Keratinocyte (primary cell): Measurements from ENCODE around the gene GRK3. TPM values are rescaled to one million over a fixed set of nuclear protein-coding genes. Genes with fewer than 3 reads are reported as not detected.

Experiments used
- DNase-seq: peaks from one replicate; pipeline ENCODE4 v3.0.0-alpha.2; 2011; ENCODE audit warnings: low read depth, missing footprints, low spot score
- FAIRE-seq: peaks from 2 replicates; lab custom pipeline; 2011; peaks lifted over from hg19 to GRCh38; lab: Jason Lieb, UNC
- H2AFZ ChIP-seq: 2 replicates; pipeline ENCODE4 v1.6.0; 2012; ENCODE audit warnings: low read length, control low read depth, inconsistent platforms; ENCODE audit not compliant: control insufficient read depth
- H3K27ac ChIP-seq: 2 replicates; pipeline ENCODE4 v1.5.1; 2011; ENCODE audit warnings: low read length; ENCODE audit not compliant: control insufficient read depth, insufficient read depth
- H3K27me3 ChIP-seq: 3 replicates; pipeline ENCODE4 v1.6.0; 2011; ENCODE audit warnings: low read length; ENCODE audit not compliant: control insufficient read depth, insufficient read depth; ENCODE audit errors: extremely low read depth
- H3K36me3 ChIP-seq, 2 experiments: 2 replicates in 1 of 2; 3 replicates in 1 of 2; pipeline ENCODE4 v1.5.1; 2011; ENCODE audit warnings: low read length in 2 of 2, mild to moderate bottlenecking in 1 of 2; ENCODE audit not compliant: control insufficient read depth in 2 of 2, insufficient read depth in 2 of 2; ENCODE audit errors: extremely low read depth in 1 of 2
- H3K4me1 ChIP-seq: 3 replicates; pipeline ENCODE4 v1.5.1; 2011; ENCODE audit warnings: low read length; ENCODE audit not compliant: control insufficient read depth, insufficient read depth; ENCODE audit errors: extremely low read depth
- H3K4me2 ChIP-seq: 3 replicates; pipeline ENCODE4 v1.6.0; 2011; ENCODE audit warnings: low read depth, low read length; ENCODE audit not compliant: control insufficient read depth, insufficient read depth; ENCODE audit errors: extremely low read depth
- H3K4me3 ChIP-seq, 3 experiments: fragments of 200-600 bp in 1 of 3; sonication (generic) in 1 of 3; 2 replicates in 2 of 3; 3 replicates in 1 of 3; pipeline ENCODE4 v1.5.1; 2011 to 2016; ENCODE audit warnings: low read length in 3 of 3, mild to moderate bottlenecking in 3 of 3, control low read depth in 2 of 3, inconsistent platforms in 1 of 3, low read depth in 1 of 3, mixed read lengths in 1 of 3, mixed run types in 1 of 3, moderate library complexity in 1 of 3; ENCODE audit not compliant: control insufficient read depth in 2 of 3, insufficient read depth in 2 of 3; ENCODE audit errors: extremely low read depth in 1 of 3
- H3K79me2 ChIP-seq: 2 replicates; pipeline ENCODE4 v1.6.0; 2012; ENCODE audit warnings: low read length; ENCODE audit not compliant: control insufficient read depth, insufficient read depth
- H3K9ac ChIP-seq: 3 replicates; pipeline ENCODE4 v1.6.0; 2011; ENCODE audit warnings: low read length; ENCODE audit not compliant: control insufficient read depth, insufficient read depth; ENCODE audit errors: extremely low read depth
- H3K9me1 ChIP-seq: 3 replicates; pipeline ENCODE4 v1.6.0; 2011; ENCODE audit warnings: low read length; ENCODE audit not compliant: control insufficient read depth, insufficient read depth; ENCODE audit errors: extremely low read depth
- H3K9me3 ChIP-seq: 2 replicates; pipeline ENCODE4 v1.5.1; 2012; ENCODE audit warnings: low read depth, low read length; ENCODE audit not compliant: control insufficient read depth
- H4K20me1 ChIP-seq: 3 replicates; pipeline ENCODE4 v1.6.0; 2011; ENCODE audit warnings: low read length; ENCODE audit not compliant: control insufficient read depth, insufficient read depth; ENCODE audit errors: extremely low read depth
- EZH2 ChIP-seq: IDR thresholded peaks from one replicate; pipeline ENCODE4 v1.6.1; 2012; ENCODE audit warnings: inconsistent platforms, mild to moderate bottlenecking, low read length, moderate library complexity
- dilution Hi-C: fragments of 300-500 bp; cut with MboI; formaldehyde crosslinking; loops from one replicate; pipeline ENCODE4 v1.7.0; 2020; ENCODE audit warnings: low sequenced_read_pairs; ENCODE audit not compliant: extremely low pct_ligation_motif_present
- polyA plus RNA-seq, 5 experiments: library from polyadenylated mRNA; depleted of rRNA in 3 of 5; stranded (reverse) in 3 of 5; stranded (forward) in 1 of 5; unstranded in 1 of 5; fragments of >200 nt; gene quantifications; 1 replicate in 1 of 5; 2 replicates in 3 of 5; 3 replicates in 1 of 5; pipeline versions ENCODE4 v1.2.1 to v1.2.3, GENCODE V29; 2011 to 2012; ENCODE audit warnings: missing spikeins in 2 of 5, low read depth in 1 of 5, low replicate concordance in 1 of 5
- TF ChIP-seq, protein P1 (sequence below), 3 experiments: IDR thresholded peaks in 1 of 3; conservative IDR thresholded peaks in 1 of 3; optimal IDR thresholded peaks in 1 of 3; 2 replicates in 2 of 3; 3 replicates in 1 of 3; pipeline versions ENCODE3 to v1.5.1; 2011; ENCODE audit warnings: low read length in 3 of 3, mild to moderate bottlenecking in 3 of 3, moderate library complexity in 2 of 3, control low read depth in 1 of 3, inconsistent platforms in 1 of 3; ENCODE audit not compliant: insufficient read depth in 2 of 3; ENCODE audit errors: extremely low read depth in 1 of 3

GRK3 gene
- polyA plus RNA-seq, 1 donor (not counting 4 experiments of a cell fraction or from before 2014, with no cell fraction given), result 8.1 TPM

DNA sequence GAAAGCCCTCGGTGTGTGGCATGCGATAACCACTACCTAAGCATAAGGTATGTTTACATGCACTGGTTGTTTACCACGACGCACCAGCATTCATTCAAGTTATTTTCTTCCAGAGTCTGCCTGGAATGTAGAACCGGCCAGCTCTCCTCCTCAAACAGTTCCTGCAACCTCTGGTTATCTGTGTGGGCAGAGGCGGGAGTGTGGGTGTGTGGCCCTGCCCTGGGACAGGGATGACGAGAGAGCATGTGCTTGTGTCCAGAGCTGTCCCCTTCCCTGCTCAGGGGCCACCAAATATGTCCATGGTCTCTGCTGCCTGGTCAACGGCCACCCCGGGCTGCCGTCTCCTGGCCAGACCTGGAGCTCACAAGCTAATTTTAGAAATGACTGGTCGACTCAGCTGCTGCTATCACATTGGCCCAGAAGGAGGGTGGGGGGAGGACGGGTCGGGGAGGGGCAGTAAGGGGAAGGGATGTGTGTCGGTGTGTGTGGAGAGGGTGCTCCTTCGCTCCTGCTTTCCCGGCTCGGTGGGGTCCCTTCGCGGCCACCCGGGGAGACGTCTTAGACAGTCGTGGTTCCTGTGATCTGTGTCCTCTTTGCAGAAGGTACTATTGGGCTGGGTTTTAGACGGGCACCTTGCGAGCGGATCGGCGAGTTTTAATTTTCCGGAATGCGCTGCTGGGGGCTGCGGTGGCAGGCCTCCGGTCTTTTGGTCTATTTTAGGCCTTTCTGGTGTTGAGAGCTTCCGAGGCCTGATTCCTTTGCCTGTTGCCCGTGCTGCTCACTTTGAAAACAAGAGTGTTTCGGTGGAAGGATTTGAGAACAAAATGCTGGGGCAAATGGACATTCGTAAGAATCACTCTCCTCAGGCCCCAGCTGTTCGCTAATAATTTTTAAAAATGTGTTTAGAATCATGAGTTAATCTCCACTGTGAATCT lies 177.5 kb downstream of the GRK3 start, which contains the start of gene MYO18B:
MYO18B (plus strand) TSS at position 497 of the 935 bp plus-strand sequence. CDS start 18,905 bp downstream, outside the sequence.
- no peak within 1 kb of the TSS for H3K4me2 ChIP-seq
- H3K9me3 ChIP-seq, result no peaks in the 10 kb centered on the region
- FAIRE-seq, result peak; percentile 29
- H4K20me1 ChIP-seq, result no peaks in the 10 kb centered on the region
- TF ChIP-seq, protein P1, sequence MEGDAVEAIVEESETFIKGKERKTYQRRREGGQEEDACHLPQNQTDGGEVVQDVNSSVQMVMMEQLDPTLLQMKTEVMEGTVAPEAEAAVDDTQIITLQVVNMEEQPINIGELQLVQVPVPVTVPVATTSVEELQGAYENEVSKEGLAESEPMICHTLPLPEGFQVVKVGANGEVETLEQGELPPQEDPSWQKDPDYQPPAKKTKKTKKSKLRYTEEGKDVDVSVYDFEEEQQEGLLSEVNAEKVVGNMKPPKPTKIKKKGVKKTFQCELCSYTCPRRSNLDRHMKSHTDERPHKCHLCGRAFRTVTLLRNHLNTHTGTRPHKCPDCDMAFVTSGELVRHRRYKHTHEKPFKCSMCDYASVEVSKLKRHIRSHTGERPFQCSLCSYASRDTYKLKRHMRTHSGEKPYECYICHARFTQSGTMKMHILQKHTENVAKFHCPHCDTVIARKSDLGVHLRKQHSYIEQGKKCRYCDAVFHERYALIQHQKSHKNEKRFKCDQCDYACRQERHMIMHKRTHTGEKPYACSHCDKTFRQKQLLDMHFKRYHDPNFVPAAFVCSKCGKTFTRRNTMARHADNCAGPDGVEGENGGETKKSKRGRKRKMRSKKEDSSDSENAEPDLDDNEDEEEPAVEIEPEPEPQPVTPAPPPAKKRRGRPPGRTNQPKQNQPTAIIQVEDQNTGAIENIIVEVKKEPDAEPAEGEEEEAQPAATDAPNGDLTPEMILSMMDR (optimal IDR thresholded peaks at IDR 0.05 in 1 of 3, IDR thresholded peaks at IDR 0.05 in 1 of 3, conservative IDR thresholded peaks at IDR 0.05 in 1 of 3; ENCODE audit: extremely low read depth in 1 of 3, insufficient read depth in 2 of 3, low read length in 3 of 3), result no peak
- no peak for TF ChIP-seq EZH2
- H2AFZ ChIP-seq, result no peak within 1 kb of the TSS
- no peaks in the 10 kb centered on the region for H3K27me3 ChIP-seq
- no peak within 1 kb of the TSS for H3K4me3 ChIP-seq
- H3K27ac ChIP-seq, result no peak within 1 kb of the TSS
- no peaks in the 10 kb centered on the region for H3K36me3 ChIP-seq
- H3K9me1 ChIP-seq, result no peaks in the 10 kb centered on the region
- no peak within 1 kb of the TSS for H3K9ac ChIP-seq
- no peaks in the 10 kb centered on the region for H3K4me1 ChIP-seq
- no peak for DNase-seq
- dilution Hi-C loops, result no loop called here
- no peaks in the 10 kb centered on the region for H3K79me2 ChIP-seq

DNA sequence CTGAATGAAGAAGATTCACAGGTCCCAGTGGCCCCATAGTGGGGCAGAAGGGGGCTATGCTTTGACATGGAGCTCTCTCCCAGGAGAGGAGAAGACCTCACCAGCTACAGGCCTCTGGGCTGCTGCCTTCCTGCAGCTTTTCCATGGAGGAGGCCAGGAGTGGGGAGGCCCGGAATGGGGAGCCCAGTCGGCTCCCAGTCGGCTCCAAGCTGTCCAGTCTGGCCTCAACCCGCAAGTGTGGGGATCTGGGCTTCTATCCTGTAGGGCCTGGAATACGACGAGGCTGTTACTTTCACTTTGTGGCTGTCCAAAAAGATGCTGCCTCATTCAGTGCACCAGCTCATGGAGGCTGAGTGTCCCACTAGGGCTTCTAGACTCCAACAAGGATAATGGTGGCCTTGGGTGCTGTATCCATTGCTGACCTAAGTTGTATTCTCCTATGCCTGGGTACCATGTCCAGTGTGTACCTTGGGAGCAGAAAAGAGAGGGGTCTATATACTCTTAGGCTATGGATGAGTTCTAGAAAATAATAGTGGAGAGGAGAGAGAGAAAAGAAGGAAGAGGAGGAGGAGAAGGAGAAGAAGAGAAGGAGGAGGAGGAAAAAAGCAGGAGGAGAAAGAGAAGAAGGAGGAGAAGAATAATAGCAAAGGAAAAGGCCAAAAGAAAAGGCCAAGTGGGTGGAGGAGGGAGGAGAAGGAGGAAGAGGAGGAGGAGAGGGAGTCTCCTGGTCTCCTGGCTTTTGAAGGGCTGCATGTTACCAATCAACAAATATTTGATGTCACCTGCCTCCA lies 178.6 kb downstream of the GRK3 start:
- Histone ChIP-seq H3K27me3 (no peaks in the 10 kb centered on the region), H4K20me1 (no peaks in the 10 kb centered on the region), H3K79me2 (no peaks in the 10 kb centered on the region), H3K4me1 (no peaks in the 10 kb centered on the region), H3K4me2 (no peak overlapping the region), H3K9ac (no peak overlapping the region), H2AFZ (no peak overlapping the region), H3K36me3 (no peaks in the 10 kb centered on the region), H3K9me3 (no peaks in the 10 kb centered on the region), H3K9me1 (no peaks in the 10 kb centered on the region), H3K27ac (no peak overlapping the region), H3K4me3 (no peak overlapping the region)
- FAIRE-seq (no peak), DNase-seq (no peak)
- TF ChIP-seq EZH2, result no peak
- TF ChIP-seq, protein P1 (optimal IDR thresholded peaks at IDR 0.05 in 1 of 3, IDR thresholded peaks at IDR 0.05 in 1 of 3, conservative IDR thresholded peaks at IDR 0.05 in 1 of 3; ENCODE audit: extremely low read depth in 1 of 3, insufficient read depth in 2 of 3, low read length in 3 of 3), result no peak
- dilution Hi-C loops, result no loop called here
